Keratinocyte (primary cell): ENCODE results near the gene AGA. TPM values are rescaled to one million over a fixed set of nuclear protein-coding genes. Genes with fewer than 3 reads are reported as not detected.

ENCODE experiments used
- DNase-seq: peaks from one replicate; pipeline ENCODE4 v3.0.0-alpha.2; 2011; ENCODE audit warnings: low read depth, missing footprints, low spot score
- FAIRE-seq: peaks from 2 replicates; lab custom pipeline; 2011; peaks lifted over from hg19 to GRCh38; lab: Jason Lieb, UNC
- H2AFZ ChIP-seq: 2 replicates; pipeline ENCODE4 v1.6.0; 2012; ENCODE audit warnings: low read length, control low read depth, inconsistent platforms; ENCODE audit not compliant: control insufficient read depth
- H3K27ac ChIP-seq: 2 replicates; pipeline ENCODE4 v1.5.1; 2011; ENCODE audit warnings: low read length; ENCODE audit not compliant: control insufficient read depth, insufficient read depth
- H3K27me3 ChIP-seq: 3 replicates; pipeline ENCODE4 v1.6.0; 2011; ENCODE audit warnings: low read length; ENCODE audit not compliant: control insufficient read depth, insufficient read depth; ENCODE audit errors: extremely low read depth
- H3K36me3 ChIP-seq, 2 experiments: 2 replicates in 1 of 2; 3 replicates in 1 of 2; pipeline ENCODE4 v1.5.1; 2011; ENCODE audit warnings: low read length in 2 of 2, mild to moderate bottlenecking in 1 of 2; ENCODE audit not compliant: control insufficient read depth in 2 of 2, insufficient read depth in 2 of 2; ENCODE audit errors: extremely low read depth in 1 of 2
- H3K4me1 ChIP-seq: 3 replicates; pipeline ENCODE4 v1.5.1; 2011; ENCODE audit warnings: low read length; ENCODE audit not compliant: control insufficient read depth, insufficient read depth; ENCODE audit errors: extremely low read depth
- H3K4me2 ChIP-seq: 3 replicates; pipeline ENCODE4 v1.6.0; 2011; ENCODE audit warnings: low read depth, low read length; ENCODE audit not compliant: control insufficient read depth, insufficient read depth; ENCODE audit errors: extremely low read depth
- H3K4me3 ChIP-seq, 3 experiments: fragments of 200-600 bp in 1 of 3; sonication (generic) in 1 of 3; 2 replicates in 2 of 3; 3 replicates in 1 of 3; pipeline ENCODE4 v1.5.1; 2011 to 2016; ENCODE audit warnings: low read length in 3 of 3, mild to moderate bottlenecking in 3 of 3, control low read depth in 2 of 3, inconsistent platforms in 1 of 3, low read depth in 1 of 3, mixed read lengths in 1 of 3, mixed run types in 1 of 3, moderate library complexity in 1 of 3; ENCODE audit not compliant: control insufficient read depth in 2 of 3, insufficient read depth in 2 of 3; ENCODE audit errors: extremely low read depth in 1 of 3
- H3K79me2 ChIP-seq: 2 replicates; pipeline ENCODE4 v1.6.0; 2012; ENCODE audit warnings: low read length; ENCODE audit not compliant: control insufficient read depth, insufficient read depth
- H3K9ac ChIP-seq: 3 replicates; pipeline ENCODE4 v1.6.0; 2011; ENCODE audit warnings: low read length; ENCODE audit not compliant: control insufficient read depth, insufficient read depth; ENCODE audit errors: extremely low read depth
- H3K9me1 ChIP-seq: 3 replicates; pipeline ENCODE4 v1.6.0; 2011; ENCODE audit warnings: low read length; ENCODE audit not compliant: control insufficient read depth, insufficient read depth; ENCODE audit errors: extremely low read depth
- H3K9me3 ChIP-seq: 2 replicates; pipeline ENCODE4 v1.5.1; 2012; ENCODE audit warnings: low read depth, low read length; ENCODE audit not compliant: control insufficient read depth
- H4K20me1 ChIP-seq: 3 replicates; pipeline ENCODE4 v1.6.0; 2011; ENCODE audit warnings: low read length; ENCODE audit not compliant: control insufficient read depth, insufficient read depth; ENCODE audit errors: extremely low read depth
- EZH2 ChIP-seq: IDR thresholded peaks from one replicate; pipeline ENCODE4 v1.6.1; 2012; ENCODE audit warnings: inconsistent platforms, mild to moderate bottlenecking, low read length, moderate library complexity
- dilution Hi-C: fragments of 300-500 bp; cut with MboI; formaldehyde crosslinking; loops from one replicate; pipeline ENCODE4 v1.7.0; 2020; ENCODE audit warnings: low sequenced_read_pairs; ENCODE audit not compliant: extremely low pct_ligation_motif_present
- polyA plus RNA-seq, 5 experiments: library from polyadenylated mRNA; depleted of rRNA in 3 of 5; stranded (reverse) in 3 of 5; stranded (forward) in 1 of 5; unstranded in 1 of 5; fragments of >200 nt; gene quantifications; 1 replicate in 1 of 5; 2 replicates in 3 of 5; 3 replicates in 1 of 5; pipeline versions ENCODE4 v1.2.1 to v1.2.3, GENCODE V29; 2011 to 2012; ENCODE audit warnings: missing spikeins in 2 of 5, low read depth in 1 of 5, low replicate concordance in 1 of 5
- TF ChIP-seq, protein P1 (sequence below), 3 experiments: IDR thresholded peaks in 1 of 3; conservative IDR thresholded peaks in 1 of 3; optimal IDR thresholded peaks in 1 of 3; 2 replicates in 2 of 3; 3 replicates in 1 of 3; pipeline versions ENCODE3 to v1.5.1; 2011; ENCODE audit warnings: low read length in 3 of 3, mild to moderate bottlenecking in 3 of 3, moderate library complexity in 2 of 3, control low read depth in 1 of 3, inconsistent platforms in 1 of 3; ENCODE audit not compliant: insufficient read depth in 2 of 3; ENCODE audit errors: extremely low read depth in 1 of 3

AGA gene
- polyA plus RNA-seq, 1 donor (not counting 4 experiments of a cell fraction or from before 2014, with no cell fraction given): 16.7 TPM

DNA sequence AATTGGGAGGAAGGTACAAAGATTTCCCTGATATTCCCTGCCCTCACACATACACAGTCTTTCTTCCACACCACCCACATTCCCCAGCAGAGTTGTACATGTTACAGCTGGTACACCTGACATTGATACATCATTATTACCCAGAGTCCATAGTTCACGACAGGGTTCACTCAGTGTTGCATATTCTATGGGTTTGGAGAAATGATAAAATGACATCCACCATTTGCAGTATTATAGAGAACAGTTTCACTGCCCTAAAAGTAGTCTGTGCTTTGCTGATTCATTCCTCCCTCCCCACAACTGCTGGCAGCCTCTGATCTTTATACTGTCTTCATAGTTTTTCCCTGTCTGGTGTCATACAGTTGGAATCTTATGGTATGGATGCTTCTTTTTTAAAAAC lies 15.0 kb downstream of the AGA start:
- no peaks in the 10 kb centered on the region for H3K36me3 ChIP-seq
- dilution Hi-C loops: no loop called here
- H3K9me1 ChIP-seq: no peaks in the 10 kb centered on the region
- DNase-seq: no peak
- H3K4me3 ChIP-seq: no peak overlapping the region
- H3K4me1 ChIP-seq: no peaks in the 10 kb centered on the region
- no peak for TF ChIP-seq EZH2
- TF ChIP-seq, protein P1, sequence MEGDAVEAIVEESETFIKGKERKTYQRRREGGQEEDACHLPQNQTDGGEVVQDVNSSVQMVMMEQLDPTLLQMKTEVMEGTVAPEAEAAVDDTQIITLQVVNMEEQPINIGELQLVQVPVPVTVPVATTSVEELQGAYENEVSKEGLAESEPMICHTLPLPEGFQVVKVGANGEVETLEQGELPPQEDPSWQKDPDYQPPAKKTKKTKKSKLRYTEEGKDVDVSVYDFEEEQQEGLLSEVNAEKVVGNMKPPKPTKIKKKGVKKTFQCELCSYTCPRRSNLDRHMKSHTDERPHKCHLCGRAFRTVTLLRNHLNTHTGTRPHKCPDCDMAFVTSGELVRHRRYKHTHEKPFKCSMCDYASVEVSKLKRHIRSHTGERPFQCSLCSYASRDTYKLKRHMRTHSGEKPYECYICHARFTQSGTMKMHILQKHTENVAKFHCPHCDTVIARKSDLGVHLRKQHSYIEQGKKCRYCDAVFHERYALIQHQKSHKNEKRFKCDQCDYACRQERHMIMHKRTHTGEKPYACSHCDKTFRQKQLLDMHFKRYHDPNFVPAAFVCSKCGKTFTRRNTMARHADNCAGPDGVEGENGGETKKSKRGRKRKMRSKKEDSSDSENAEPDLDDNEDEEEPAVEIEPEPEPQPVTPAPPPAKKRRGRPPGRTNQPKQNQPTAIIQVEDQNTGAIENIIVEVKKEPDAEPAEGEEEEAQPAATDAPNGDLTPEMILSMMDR (optimal IDR thresholded peaks at IDR 0.05 in 1 of 3, IDR thresholded peaks at IDR 0.05 in 1 of 3, conservative IDR thresholded peaks at IDR 0.05 in 1 of 3; ENCODE audit: extremely low read depth in 1 of 3, insufficient read depth in 2 of 3, low read length in 3 of 3): no peak
- no peaks in the 10 kb centered on the region for H3K27me3 ChIP-seq
- no peak for FAIRE-seq
- no peaks in the 10 kb centered on the region for H4K20me1 ChIP-seq
- H3K4me2 ChIP-seq: no peak overlapping the region
- no peak overlapping the region for H3K9ac ChIP-seq
- H3K79me2 ChIP-seq: no peaks in the 10 kb centered on the region
- H3K9me3 ChIP-seq: no peaks in the 10 kb centered on the region
- H3K27ac ChIP-seq: no peak overlapping the region
- peak overlapping the region; percentile 13 for H2AFZ ChIP-seq

DNA sequence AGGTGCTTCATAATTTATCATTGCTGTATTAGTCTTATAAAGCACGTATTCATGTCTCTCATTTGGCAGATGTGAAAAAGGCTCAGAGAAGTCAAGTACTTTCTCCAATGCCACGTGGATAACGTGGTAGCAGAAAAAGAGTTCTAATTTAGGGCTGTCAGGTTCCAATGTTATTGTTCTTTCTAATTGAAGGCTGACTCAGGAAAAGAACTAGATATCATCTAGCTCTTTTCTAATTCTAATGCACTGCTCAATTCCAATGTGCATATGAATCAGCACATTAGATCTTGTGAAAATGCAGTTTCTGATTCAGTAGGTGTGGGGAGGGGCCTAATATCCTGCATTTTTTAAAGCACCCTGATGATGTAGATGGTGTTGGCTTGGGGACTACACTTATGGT lies 22.8 kb downstream of the AGA start:
- Histone ChIP-seq H3K27me3 (no peaks in the 10 kb centered on the region), H3K79me2 (no peaks in the 10 kb centered on the region), H3K36me3 (no peaks in the 10 kb centered on the region), H2AFZ (no peak overlapping the region), H3K9ac (no peak overlapping the region), H3K4me1 (no peaks in the 10 kb centered on the region), H3K9me3 (no peaks in the 10 kb centered on the region), H3K27ac (no peak overlapping the region), H3K4me2 (no peak overlapping the region), H3K9me1 (no peaks in the 10 kb centered on the region), H3K4me3 (no peak overlapping the region), H4K20me1 (no peaks in the 10 kb centered on the region)
- DNase-seq (no peak), FAIRE-seq (no peak)
- TF ChIP-seq, protein P1 (optimal IDR thresholded peaks at IDR 0.05 in 1 of 3, IDR thresholded peaks at IDR 0.05 in 1 of 3, conservative IDR thresholded peaks at IDR 0.05 in 1 of 3; ENCODE audit: extremely low read depth in 1 of 3, insufficient read depth in 2 of 3, low read length in 3 of 3): no peak
- no peak for TF ChIP-seq EZH2
- dilution Hi-C loops: no loop called here
